Panc1 (cell line): Measurements from ENCODE around the gene TWF1.

ENCODE experiments used
- POLR2AphosphoS5 ChIP-seq: IDR thresholded peaks from 2 replicates; pipeline ENCODE4 v1.6.1; 2012; ENCODE audit warnings: mild to moderate bottlenecking, low read depth, low read length, moderate library complexity
- REST ChIP-seq, 2 experiments: IDR thresholded peaks; 2 replicates each; pipeline ENCODE4 v1.6.1; 2011 to 2012; ENCODE audit warnings: low read depth in 2 of 2, control low read depth in 1 of 2, low read length in 1 of 2, mild to moderate bottlenecking in 1 of 2, moderate library complexity in 1 of 2; ENCODE audit not compliant: insufficient read depth in 1 of 2
- SIN3A ChIP-seq: IDR thresholded peaks from 2 replicates; pipeline ENCODE4 v1.6.1; 2012; ENCODE audit warnings: low read depth, mild to moderate bottlenecking, low read length, moderate library complexity, borderline replicate concordance; ENCODE audit not compliant: insufficient read depth
- TCF7L2 ChIP-seq: IDR thresholded peaks from 2 replicates; pipeline ENCODE4 v1.6.1; 2011; ENCODE audit warnings: mild to moderate bottlenecking, low read depth, low read length, inconsistent platforms
- TF ChIP-seq, protein P1 (sequence below): fragments of 450-650 bp; IDR thresholded peaks from 2 replicates; pipeline ENCODE4 v1.5.1; 2017; ENCODE audit warnings: mild to moderate bottlenecking

DNA sequence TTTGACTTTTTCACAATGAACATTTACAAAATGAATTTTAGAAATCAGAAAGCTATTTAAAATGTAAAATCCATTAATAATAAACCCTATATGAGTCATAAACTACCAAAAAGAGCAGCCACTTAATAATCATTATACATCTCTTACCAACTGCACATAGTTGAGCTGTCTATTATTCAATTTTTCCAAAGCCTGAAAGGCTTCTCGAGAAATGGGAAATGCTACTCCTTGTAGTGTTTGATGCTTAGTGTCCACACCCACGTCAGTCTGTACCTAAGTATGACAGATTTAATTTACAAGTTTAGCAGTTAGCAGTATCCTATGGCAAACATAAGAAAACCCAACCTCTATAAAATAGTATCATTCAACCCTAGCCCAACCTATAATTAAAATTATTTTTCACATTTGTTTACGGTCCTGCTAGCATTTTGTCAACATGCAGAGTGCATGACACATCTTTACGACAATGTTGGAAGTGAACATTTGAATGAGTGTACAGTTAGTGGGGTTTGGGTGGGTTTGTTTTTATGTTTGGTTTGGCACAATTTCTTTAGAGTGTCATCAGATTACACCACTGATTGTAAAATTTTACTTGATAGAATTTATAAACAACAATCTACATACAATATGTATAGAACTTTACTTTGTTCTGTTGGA lies 8.4 kb downstream of the TWF1 start:
- TF ChIP-seq, protein P1, sequence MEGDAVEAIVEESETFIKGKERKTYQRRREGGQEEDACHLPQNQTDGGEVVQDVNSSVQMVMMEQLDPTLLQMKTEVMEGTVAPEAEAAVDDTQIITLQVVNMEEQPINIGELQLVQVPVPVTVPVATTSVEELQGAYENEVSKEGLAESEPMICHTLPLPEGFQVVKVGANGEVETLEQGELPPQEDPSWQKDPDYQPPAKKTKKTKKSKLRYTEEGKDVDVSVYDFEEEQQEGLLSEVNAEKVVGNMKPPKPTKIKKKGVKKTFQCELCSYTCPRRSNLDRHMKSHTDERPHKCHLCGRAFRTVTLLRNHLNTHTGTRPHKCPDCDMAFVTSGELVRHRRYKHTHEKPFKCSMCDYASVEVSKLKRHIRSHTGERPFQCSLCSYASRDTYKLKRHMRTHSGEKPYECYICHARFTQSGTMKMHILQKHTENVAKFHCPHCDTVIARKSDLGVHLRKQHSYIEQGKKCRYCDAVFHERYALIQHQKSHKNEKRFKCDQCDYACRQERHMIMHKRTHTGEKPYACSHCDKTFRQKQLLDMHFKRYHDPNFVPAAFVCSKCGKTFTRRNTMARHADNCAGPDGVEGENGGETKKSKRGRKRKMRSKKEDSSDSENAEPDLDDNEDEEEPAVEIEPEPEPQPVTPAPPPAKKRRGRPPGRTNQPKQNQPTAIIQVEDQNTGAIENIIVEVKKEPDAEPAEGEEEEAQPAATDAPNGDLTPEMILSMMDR = no peak
- TF ChIP-seq POLR2AphosphoS5 = no peak
- no peak for TF ChIP-seq TCF7L2
- TF ChIP-seq SIN3A = no peak
- no peak for TF ChIP-seq REST (IDR thresholded peaks at IDR 0.05; ENCODE audit: insufficient read depth in 1 of 2, low read depth in 2 of 2, low read length in 1 of 2)
